Tibial nerve (tissue), 4 donors: ENCODE measurements around the gene YIPF6. TPM values are rescaled to one million over a fixed set of nuclear protein-coding genes. Genes with fewer than 3 reads are reported as not detected.

Experiments
- DNase-seq, 2 donors: peaks; one replicate each; pipeline ENCODE4 v3.0.0-alpha.2; 2019; ENCODE audit warnings: low spot score in 2 of 2
- H3K27ac ChIP-seq, 4 donors: fragments of 200-600 bp; sonication (generic) in 3 of 4; one replicate each; pipeline ENCODE4 v1.5.1; 2017 to 2019; ENCODE audit warnings: mild to moderate bottlenecking in 1 of 4
- H3K27me3 ChIP-seq, 2 donors: fragments of 200-600 bp; sonication (generic) in 1 of 2; one replicate each; pipeline versions ENCODE4 v1.5.1 to v1.6.0; 2017 to 2019
- H3K36me3 ChIP-seq, 3 donors: fragments of 200-600 bp; sonication (generic); one replicate each; pipeline ENCODE4 v1.5.1; 2018 to 2019
- H3K4me1 ChIP-seq, 4 donors: fragments of 200-600 bp; sonication (generic) in 3 of 4; one replicate each; pipeline ENCODE4 v1.5.1; 2017 to 2019
- H3K4me3 ChIP-seq, 4 donors: fragments of 200-600 bp; sonication (generic) in 3 of 4; one replicate each; pipeline ENCODE4 v1.5.1; 2017 to 2019; ENCODE audit warnings: mild to moderate bottlenecking in 1 of 4, moderate library complexity in 1 of 4
- H3K9me3 ChIP-seq, 4 donors: fragments of 200-600 bp; sonication (generic) in 3 of 4; one replicate each; pipeline ENCODE4 v1.5.1; 2017 to 2019
- CTCF ChIP-seq, 5 experiments: fragments of 200-600 bp in 3 of 5; fragments of 450-650 bp in 2 of 5; sonication (generic) in 3 of 5; IDR thresholded peaks; one replicate each; pipeline ENCODE4 v1.5.1; 2016 to 2019; ENCODE audit warnings: antibody characterized with exemption in 5 of 5, mild to moderate bottlenecking in 3 of 5, moderate library complexity in 2 of 5
- EP300 ChIP-seq, 2 donors: sonication (generic); formaldehyde crosslinking; IDR thresholded peaks; one replicate each; pipeline ENCODE4 v1.6.1; 2017; ENCODE audit warnings: antibody characterized with exemption in 2 of 2, mild to moderate bottlenecking in 1 of 2
- POLR2A ChIP-seq, 2 donors: fragments of 450-650 bp; IDR thresholded peaks; one replicate each; pipeline ENCODE4 v1.6.1; 2017; ENCODE audit warnings: antibody characterized with exemption in 2 of 2, mild to moderate bottlenecking in 2 of 2, moderate library complexity in 2 of 2
- WGBS, 2 donors: methylation state at CpG; one replicate each; pipeline ENCODE4 v1.1.5; 2018; 5-methylcytosine and 5-hydroxymethylcytosine counted together
- total RNA-seq, 4 donors: library from RNA; depleted of rRNA; stranded (reverse); fragments of >200 nt; gene quantifications; one replicate each; pipeline ENCODE4 v1.1.0, GENCODE V29; 2016

Gene YIPF6
- total RNA-seq, 4 donors from 2014 or later: 22.5 to 25.5 (median 24.3) TPM

DNA sequence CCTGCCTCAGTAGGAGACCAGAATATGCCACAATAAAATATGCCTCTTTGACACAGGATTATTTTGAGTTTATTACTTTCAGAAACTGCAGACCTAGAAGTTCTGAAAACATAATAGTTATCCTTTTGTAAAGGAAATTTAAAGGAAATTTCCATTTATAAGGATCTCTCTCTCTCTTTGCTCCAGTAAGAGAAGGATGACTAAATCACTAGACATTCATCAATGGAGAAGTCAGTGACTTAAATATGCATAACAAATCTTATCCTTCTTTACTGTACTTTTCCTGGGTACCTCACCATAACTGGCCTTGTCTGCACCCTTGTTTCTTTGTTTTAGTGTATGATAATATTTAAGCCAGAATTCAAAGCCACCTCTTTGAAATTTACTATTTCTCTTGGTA, 37.3 kb upstream of the YIPF6 start:
- Histone ChIP-seq H3K27me3 (no peaks in the 10 kb centered on the region), H3K36me3 (no peaks in the 10 kb centered on the region), H3K27ac (no peak overlapping the region), H3K4me3 (no peak overlapping the region), H3K4me1 (no peaks in the 10 kb centered on the region), H3K9me3 (no peaks in the 10 kb centered on the region)
- DNase-seq: no peak
- no peak for TF ChIP-seq POLR2A (IDR thresholded peaks at IDR 0.05)
- no peak for TF ChIP-seq CTCF (IDR thresholded peaks at IDR 0.05)
- TF ChIP-seq EP300 (IDR thresholded peaks at IDR 0.05): no peak

GRCh38 chrX:68462197-68462596, 36.7 kb upstream of the YIPF6 start:
- Histone ChIP-seq H3K36me3 (no peaks in the 10 kb centered on the region), H3K27ac (no peak overlapping the region), H3K27me3 (no peaks in the 10 kb centered on the region), H3K4me1 (no peaks in the 10 kb centered on the region), H3K9me3 (no peaks in the 10 kb centered on the region), H3K4me3 (no peak overlapping the region)
- TF ChIP-seq EP300 (IDR thresholded peaks at IDR 0.05) (no peak), POLR2A (IDR thresholded peaks at IDR 0.05) (no peak), CTCF (IDR thresholded peaks at IDR 0.05) (no peak)
- no peak for DNase-seq
- WGBS, 2 donors: 67 to 70% methylated on average over 4 to 8 of the region's 8 CpGs

GRCh38 chrX:68462653-68463052, 36.2 kb upstream of the YIPF6 start:
- WGBS, 2 donors: 10 to 23% methylated on average over 8 of the region's 8 CpGs

GRCh38 chrX:68463880-68464279, 35.0 kb upstream of the YIPF6 start:
- 91% methylated on average over 1 of the region's 1 CpG for WGBS, 2 donors
- no peaks in the 10 kb centered on the region for H3K4me1 ChIP-seq
- no peaks in the 10 kb centered on the region for H3K9me3 ChIP-seq
- no peaks in the 10 kb centered on the region for H3K27me3 ChIP-seq
- TF ChIP-seq CTCF (IDR thresholded peaks at IDR 0.05) (no peak), EP300 (IDR thresholded peaks at IDR 0.05) (no peak), POLR2A (IDR thresholded peaks at IDR 0.05) (no peak)
- no peak overlapping the region for H3K27ac ChIP-seq
- no peak for DNase-seq
- no peak overlapping the region for H3K4me3 ChIP-seq
- no peaks in the 10 kb centered on the region for H3K36me3 ChIP-seq

More at GRCh38 chrX:68462653-68463052, 36.2 kb upstream of the YIPF6 start:
- no peak overlapping the region for H3K27ac ChIP-seq
- H3K9me3 ChIP-seq: no peaks in the 10 kb centered on the region
- H3K4me3 ChIP-seq: no peak overlapping the region
- peak in 1 of 2 donors; percentile 51 for DNase-seq
- H3K27me3 ChIP-seq: no peaks in the 10 kb centered on the region
- H3K4me1 ChIP-seq: no peaks in the 10 kb centered on the region
- no peaks in the 10 kb centered on the region for H3K36me3 ChIP-seq
- peak; percentile 33 to 59 (median 43) for TF ChIP-seq CTCF (IDR thresholded peaks at IDR 0.05)
- TF ChIP-seq POLR2A (IDR thresholded peaks at IDR 0.05): no peak

GRCh38 chrX:68464796-68465195, 34.1 kb upstream of the YIPF6 start:
- Histone ChIP-seq H3K9me3 (no peaks in the 10 kb centered on the region), H3K4me3 (no peak overlapping the region), H3K27me3 (no peaks in the 10 kb centered on the region), H3K27ac (no peak overlapping the region), H3K4me1 (no peaks in the 10 kb centered on the region), H3K36me3 (no peaks in the 10 kb centered on the region)
- WGBS, 2 donors: 82 to 84% methylated on average over 4 of the region's 4 CpGs
- TF ChIP-seq CTCF (IDR thresholded peaks at IDR 0.05) (no peak), EP300 (IDR thresholded peaks at IDR 0.05) (no peak), POLR2A (IDR thresholded peaks at IDR 0.05) (no peak)
- DNase-seq: no peak
